Hepatocyte (in vitro differentiated cells): Measurements from ENCODE around the gene CYREN. TPM values are rescaled to one million over a fixed set of nuclear protein-coding genes. Genes with fewer than 3 reads are reported as not detected.

Experiments used
- DNase-seq: peaks from one replicate; pipeline ENCODE4 v3.0.0-alpha.2; 2016; ENCODE audit warnings: low spot score
- H2AFZ ChIP-seq: fragments of 200-600 bp; sonication (generic); 2 replicates; pipeline ENCODE4 v1.6.0; 2016; ENCODE audit warnings: antibody characterized with exemption, mild to moderate bottlenecking
- H3K27ac ChIP-seq: fragments of 200-600 bp; sonication (generic); 2 replicates; pipeline ENCODE4 v1.5.1; 2016; ENCODE audit warnings: mild to moderate bottlenecking
- H3K27me3 ChIP-seq: fragments of 200-600 bp; sonication (generic); 2 replicates; pipeline ENCODE4 v1.6.1; 2016
- H3K36me3 ChIP-seq: fragments of 200-600 bp; sonication (generic); replicated peaks from 2 replicates; pipeline ENCODE4 v1.5.1; 2016; ENCODE audit warnings: low read depth; ENCODE audit not compliant: insufficient read depth
- H3K4me1 ChIP-seq: fragments of 200-600 bp; sonication (generic); 2 replicates; pipeline ENCODE4 v1.5.1; 2016; ENCODE audit warnings: mild to moderate bottlenecking, moderate library complexity; ENCODE audit not compliant: insufficient read depth
- H3K4me2 ChIP-seq: fragments of 200-600 bp; sonication (generic); 2 replicates; pipeline ENCODE4 v1.6.0; 2016
- H3K4me3 ChIP-seq: fragments of 200-600 bp; sonication (generic); 2 replicates; pipeline ENCODE4 v1.5.1; 2016; ENCODE audit warnings: mild to moderate bottlenecking
- H3K79me2 ChIP-seq: fragments of 200-600 bp; sonication (generic); 2 replicates; pipeline ENCODE4 v1.6.0; 2017; ENCODE audit warnings: mild to moderate bottlenecking
- H3K9me2 ChIP-seq: fragments of 200-600 bp; sonication (generic); replicated peaks from 2 replicates; pipeline ENCODE4 v1.6.0; 2017; ENCODE audit warnings: mild to moderate bottlenecking; ENCODE audit not compliant: insufficient read depth
- H3K9me3 ChIP-seq: fragments of 200-600 bp; sonication (generic); 2 replicates; pipeline ENCODE4 v1.5.1; 2016; ENCODE audit warnings: low read depth, mild to moderate bottlenecking
- H4K20me1 ChIP-seq: fragments of 200-600 bp; sonication (generic); 2 replicates; pipeline ENCODE4 v1.6.0; 2016; ENCODE audit warnings: mild to moderate bottlenecking; ENCODE audit not compliant: insufficient read depth, poor library complexity, severe bottlenecking
- EZH2 ChIP-seq: fragments of 200-600 bp; sonication (generic); IDR thresholded peaks from 2 replicates; pipeline ENCODE4 v1.6.1; 2016; ENCODE audit warnings: antibody characterized with exemption, mild to moderate bottlenecking, borderline replicate concordance
- EZH2phosphoT487 ChIP-seq: fragments of 200-600 bp; sonication (generic); IDR thresholded peaks from one replicate; pipeline ENCODE4 v1.6.1; 2018; ENCODE audit warnings: antibody characterized with exemption, mild to moderate bottlenecking, low read depth, moderate library complexity; ENCODE audit not compliant: unreplicated experiment, severe bottlenecking
- WGBS: methylation state at CpG from one replicate; pipeline ENCODE4 v1.1.6; 2016; ENCODE audit warnings: low lambda C conversion rate; ENCODE audit errors: missing lambda C conversion rate; 5-methylcytosine and 5-hydroxymethylcytosine counted together
- polyA plus RNA-seq: library from polyadenylated mRNA; unstranded; fragments of >200 nt; fragmentation: Nextera tagmentation; extraction: Ambion mirVana; gene quantifications from 2 replicates; pipeline ENCODE4 v1.2.1, GENCODE V29; 2016
- total RNA-seq: library from RNA; depleted of rRNA; stranded (reverse); fragments of >200 nt; gene quantifications from 2 replicates; pipeline ENCODE4 v1.2.3, GENCODE V29; 2014
- TF ChIP-seq, protein P1 (sequence below): fragments of 200-600 bp; sonication (generic); IDR thresholded peaks from 2 replicates; pipeline ENCODE4 v1.5.1; 2016; ENCODE audit warnings: antibody characterized with exemption, mild to moderate bottlenecking; ENCODE audit not compliant: poor library complexity

The CYREN gene
- total and polyA plus RNA-seq, 2 experiments from 2014 or later, result 43.2 to 45.2 TPM

DNA sequence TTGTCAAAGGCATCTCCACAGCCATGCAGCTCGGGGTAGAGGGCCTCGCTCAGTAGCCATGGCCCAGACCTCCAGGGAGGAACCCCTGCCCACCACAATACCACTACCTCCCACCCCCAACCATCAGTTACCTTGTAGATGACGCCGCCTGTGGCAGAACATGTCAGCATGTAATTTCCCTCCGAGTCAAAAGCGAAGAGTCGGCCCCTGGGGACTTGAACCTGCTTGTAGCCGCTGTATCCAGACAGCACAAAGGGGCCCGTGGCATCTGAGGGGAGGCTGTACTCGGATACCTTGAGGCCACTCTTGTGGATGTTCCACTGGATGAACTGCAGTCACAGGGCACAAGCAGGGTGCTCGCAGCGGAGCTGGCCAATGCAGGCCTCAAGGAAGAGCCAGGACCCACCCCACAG lies 16.3 kb upstream of the CYREN start:
- no peaks in the 10 kb centered on the region for H3K79me2 ChIP-seq
- peaks cover 4% of the 10 kb centered on the region for H3K9me3 ChIP-seq
- 97% methylated on average over 10 of the region's 12 CpGs for WGBS
- H3K36me3 ChIP-seq, result peaks cover 4% of the 10 kb centered on the region
- no peaks in the 10 kb centered on the region for H3K4me1 ChIP-seq
- H3K4me3 ChIP-seq, result no peak overlapping the region
- no peaks in the 10 kb centered on the region for H4K20me1 ChIP-seq
- H3K27ac ChIP-seq, result no peak overlapping the region
- no peak for DNase-seq
- H3K27me3 ChIP-seq, result no peaks in the 10 kb centered on the region
- TF ChIP-seq EZH2phosphoT487, result no peak
- TF ChIP-seq EZH2, result no peak
- TF ChIP-seq, protein P1, sequence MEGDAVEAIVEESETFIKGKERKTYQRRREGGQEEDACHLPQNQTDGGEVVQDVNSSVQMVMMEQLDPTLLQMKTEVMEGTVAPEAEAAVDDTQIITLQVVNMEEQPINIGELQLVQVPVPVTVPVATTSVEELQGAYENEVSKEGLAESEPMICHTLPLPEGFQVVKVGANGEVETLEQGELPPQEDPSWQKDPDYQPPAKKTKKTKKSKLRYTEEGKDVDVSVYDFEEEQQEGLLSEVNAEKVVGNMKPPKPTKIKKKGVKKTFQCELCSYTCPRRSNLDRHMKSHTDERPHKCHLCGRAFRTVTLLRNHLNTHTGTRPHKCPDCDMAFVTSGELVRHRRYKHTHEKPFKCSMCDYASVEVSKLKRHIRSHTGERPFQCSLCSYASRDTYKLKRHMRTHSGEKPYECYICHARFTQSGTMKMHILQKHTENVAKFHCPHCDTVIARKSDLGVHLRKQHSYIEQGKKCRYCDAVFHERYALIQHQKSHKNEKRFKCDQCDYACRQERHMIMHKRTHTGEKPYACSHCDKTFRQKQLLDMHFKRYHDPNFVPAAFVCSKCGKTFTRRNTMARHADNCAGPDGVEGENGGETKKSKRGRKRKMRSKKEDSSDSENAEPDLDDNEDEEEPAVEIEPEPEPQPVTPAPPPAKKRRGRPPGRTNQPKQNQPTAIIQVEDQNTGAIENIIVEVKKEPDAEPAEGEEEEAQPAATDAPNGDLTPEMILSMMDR, result no peak
- H3K9me2 ChIP-seq, result no peaks in the 10 kb centered on the region
- H3K4me2 ChIP-seq, result no peak overlapping the region
- no peak overlapping the region for H2AFZ ChIP-seq

DNA sequence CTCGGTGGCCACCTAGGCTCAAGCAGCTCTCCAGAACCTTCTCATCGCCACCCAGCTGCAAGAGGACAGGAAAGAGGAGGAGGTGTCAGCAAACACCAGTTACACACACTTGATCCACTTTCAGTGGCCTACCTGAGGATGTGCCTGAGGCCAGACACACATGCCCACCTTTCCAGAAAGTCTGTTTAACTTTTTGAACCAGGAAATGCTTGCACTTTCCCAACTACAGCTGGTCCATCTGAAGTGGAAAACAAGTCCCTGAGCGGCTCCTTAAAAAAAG lies 15.7 kb upstream of the CYREN start:
- H3K4me1 ChIP-seq, result no peaks in the 10 kb centered on the region
- H3K4me2 ChIP-seq, result no peak overlapping the region
- H3K36me3 ChIP-seq, result peaks cover 4% of the 10 kb centered on the region
- H3K27me3 ChIP-seq, result no peaks in the 10 kb centered on the region
- H3K79me2 ChIP-seq, result no peaks in the 10 kb centered on the region
- H3K27ac ChIP-seq, result no peak overlapping the region
- 97% methylated on average over 3 of the region's 3 CpGs for WGBS
- H4K20me1 ChIP-seq, result no peaks in the 10 kb centered on the region
- H2AFZ ChIP-seq, result no peak overlapping the region
- no peak for DNase-seq
- H3K4me3 ChIP-seq, result no peak overlapping the region
- peaks cover 9% of the 10 kb centered on the region for H3K9me3 ChIP-seq
- no peak for TF ChIP-seq EZH2phosphoT487
- TF ChIP-seq, protein P1, result no peak
- no peak for TF ChIP-seq EZH2
- no peaks in the 10 kb centered on the region for H3K9me2 ChIP-seq

DNA sequence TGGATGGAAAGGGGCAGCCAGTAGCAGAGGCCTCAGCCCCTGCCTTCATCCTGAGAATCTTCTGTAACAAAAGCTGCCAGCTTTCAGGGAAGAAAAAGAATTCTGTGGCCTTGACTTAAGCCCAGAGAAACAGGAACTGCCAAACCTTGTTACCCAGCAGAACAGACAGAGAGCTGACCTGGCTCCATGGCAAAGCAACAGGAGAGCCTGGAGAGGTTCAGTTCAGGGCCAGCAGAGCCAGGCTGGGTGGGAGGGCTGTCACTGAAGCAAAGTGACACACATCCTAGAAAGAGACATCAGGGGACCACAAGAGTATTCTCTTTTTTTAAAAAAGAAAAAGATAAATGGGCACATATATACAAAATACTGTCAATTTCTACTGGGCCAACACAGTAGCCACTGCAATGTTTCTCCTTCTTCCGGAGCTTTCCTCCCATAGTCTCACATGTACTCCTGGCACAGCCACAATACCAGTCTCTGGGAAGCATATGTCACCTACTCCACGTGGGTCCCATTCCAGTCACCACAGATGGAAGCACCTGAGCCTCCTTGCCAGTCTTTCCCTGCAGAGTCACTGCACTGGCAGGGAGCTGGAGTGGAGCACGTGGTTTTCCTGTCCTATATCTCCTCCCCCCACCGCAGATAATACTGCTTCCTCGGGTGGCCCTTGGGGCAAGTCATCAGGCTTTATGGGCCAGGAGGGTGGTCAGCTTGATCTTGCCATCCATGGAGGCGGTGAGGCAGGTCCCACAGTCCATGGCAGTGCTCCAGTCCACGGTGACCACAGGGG lies 15.2 kb upstream of the CYREN start:
- no peak overlapping the region for H3K27ac ChIP-seq
- H4K20me1 ChIP-seq, result no peaks in the 10 kb centered on the region
- H3K9me2 ChIP-seq, result no peaks in the 10 kb centered on the region
- 95% methylated on average over 7 of the region's 7 CpGs for WGBS
- H3K9me3 ChIP-seq, result peaks cover 14% of the 10 kb centered on the region
- DNase-seq, result no peak
- TF ChIP-seq EZH2phosphoT487 (no peak), EZH2 (no peak)
- TF ChIP-seq, protein P1, result no peak
- peaks cover 4% of the 10 kb centered on the region for H3K36me3 ChIP-seq
- H3K79me2 ChIP-seq, result no peaks in the 10 kb centered on the region
- H3K4me1 ChIP-seq, result no peaks in the 10 kb centered on the region
- no peak overlapping the region for H2AFZ ChIP-seq
- no peaks in the 10 kb centered on the region for H3K27me3 ChIP-seq
- no peak overlapping the region for H3K4me3 ChIP-seq
- no peak overlapping the region for H3K4me2 ChIP-seq
